ENCODE results near the gene LYSMD4. TPM values are rescaled to one million over a fixed set of nuclear protein-coding genes. Genes with fewer than 3 reads are reported as not detected.
"Not testable (repeated sequence)": the region's sequence is repeated elsewhere in the genome, so short reads cannot be mapped to it uniquely, and the experiment has no call there.

The LYSMD4 gene
- total RNA-seq: 7.9 and 24.8 TPM in 2 replicates

DNA sequence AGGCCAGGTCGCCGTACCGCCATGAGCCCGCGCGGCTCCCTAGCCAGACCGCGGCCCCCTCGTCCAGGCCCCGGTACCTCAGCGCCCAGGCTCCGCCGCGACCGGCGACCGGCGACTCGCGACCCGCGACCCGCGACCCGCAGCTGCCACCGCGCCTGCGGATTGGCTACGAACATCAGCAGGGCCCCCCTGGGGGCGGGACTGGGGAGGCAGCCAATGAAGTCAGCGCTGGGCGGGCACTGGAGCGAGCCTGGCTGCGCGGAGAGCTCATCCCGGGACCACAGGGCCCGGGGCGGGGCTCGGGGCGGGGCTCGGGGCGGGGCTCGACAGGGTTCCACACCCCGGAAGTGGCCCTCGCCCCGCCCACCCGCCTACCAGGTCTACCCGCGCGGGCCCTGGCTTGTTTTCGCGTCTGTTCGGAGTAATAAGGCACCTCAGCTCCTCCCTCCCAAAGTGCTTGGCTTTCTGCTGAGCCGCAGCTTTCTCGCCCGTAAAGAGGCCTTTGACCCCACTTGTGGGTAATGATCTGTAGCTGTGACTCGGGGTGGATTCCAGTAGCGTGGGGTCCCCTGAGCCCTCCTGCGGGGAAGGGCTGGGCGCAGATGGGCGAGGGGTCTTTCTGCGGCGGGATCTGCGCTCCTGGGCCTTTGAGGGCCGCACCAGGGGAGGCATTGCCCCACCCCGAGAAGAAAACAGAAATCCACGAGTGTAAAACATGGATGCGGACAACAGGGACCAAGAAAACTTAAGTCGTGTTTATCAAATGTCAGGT is at the start of gene LYSMD4:
TSS of gene LYSMD4 (minus strand) at position 170 of the 772 bp plus-strand sequence. CDS start 1,438 bp downstream, outside the sequence.
- H3K27me3 ChIP-seq (ENCODE audit: control insufficient read depth, insufficient read depth, low read length): no peaks in the 10 kb centered on the region
- peak within 1 kb of the TSS; percentile 87 for H3K4me3 ChIP-seq (ENCODE audit: low read depth, low read length)
- no peak for TF ChIP-seq CTCF (IDR thresholded peaks at IDR 0.05; ENCODE audit: insufficient read depth, low read length, poor library complexity, severe bottlenecking)
- DNase-seq (ENCODE audit: low read depth): peak; percentile 61
- no peaks in the 10 kb centered on the region for H3K36me3 ChIP-seq (ENCODE audit: control insufficient read depth, insufficient read depth, low read length)

DNA sequence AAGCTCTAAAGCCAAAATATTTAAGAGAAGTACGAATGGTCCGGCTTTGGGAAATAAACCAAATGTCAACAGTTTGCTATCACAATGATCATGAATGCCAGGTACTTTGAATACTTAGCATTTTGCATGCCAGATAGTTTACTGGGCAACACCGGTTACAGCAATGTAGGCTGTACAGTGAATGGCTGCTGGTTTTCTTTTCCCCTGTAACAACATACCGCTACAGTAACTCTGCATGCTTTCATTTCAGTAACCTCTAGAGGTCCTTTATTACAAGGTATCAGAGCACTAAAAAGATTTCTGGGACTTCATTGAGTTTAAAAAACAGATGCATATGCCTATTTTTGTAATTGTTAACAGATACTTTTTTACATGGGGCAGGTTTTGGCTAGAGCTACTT is 48.8 kb upstream of the LYSMD4 start:
- not testable (repeated sequence) for DNase-seq (ENCODE audit: low read depth); H3K36me3 ChIP-seq (ENCODE audit: control insufficient read depth, insufficient read depth, low read length); H3K27me3 ChIP-seq (ENCODE audit: control insufficient read depth, insufficient read depth, low read length); H3K4me3 ChIP-seq (ENCODE audit: low read depth, low read length)

DNA sequence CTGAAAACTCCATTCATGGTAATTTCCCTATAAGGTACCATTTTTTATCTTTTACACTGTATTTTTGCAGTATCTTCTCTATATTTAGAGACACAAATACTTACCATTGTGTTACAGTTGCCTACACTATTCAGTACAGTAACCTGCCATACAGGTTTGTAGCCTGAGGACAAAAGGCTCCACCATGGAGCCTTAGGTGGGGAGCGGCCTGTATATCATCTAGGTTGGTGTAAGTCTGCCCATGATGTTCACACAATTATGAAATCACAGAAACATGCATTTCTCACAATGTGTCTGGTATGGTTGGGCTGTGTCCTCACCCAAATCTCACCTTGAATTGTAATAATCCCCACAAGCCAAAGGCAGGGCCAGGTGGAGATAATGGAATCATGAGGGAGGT is 43.9 kb upstream of the LYSMD4 start:
- no peak for DNase-seq (ENCODE audit: low read depth)
- TF ChIP-seq CTCF (IDR thresholded peaks at IDR 0.05; ENCODE audit: insufficient read depth, low read length, poor library complexity, severe bottlenecking): no peak
- H3K36me3 ChIP-seq (ENCODE audit: control insufficient read depth, insufficient read depth, low read length): no peaks in the 10 kb centered on the region
- no peaks in the 10 kb centered on the region for H3K27me3 ChIP-seq (ENCODE audit: control insufficient read depth, insufficient read depth, low read length)
- H3K4me3 ChIP-seq (ENCODE audit: low read depth, low read length): no peak overlapping the region

DNA sequence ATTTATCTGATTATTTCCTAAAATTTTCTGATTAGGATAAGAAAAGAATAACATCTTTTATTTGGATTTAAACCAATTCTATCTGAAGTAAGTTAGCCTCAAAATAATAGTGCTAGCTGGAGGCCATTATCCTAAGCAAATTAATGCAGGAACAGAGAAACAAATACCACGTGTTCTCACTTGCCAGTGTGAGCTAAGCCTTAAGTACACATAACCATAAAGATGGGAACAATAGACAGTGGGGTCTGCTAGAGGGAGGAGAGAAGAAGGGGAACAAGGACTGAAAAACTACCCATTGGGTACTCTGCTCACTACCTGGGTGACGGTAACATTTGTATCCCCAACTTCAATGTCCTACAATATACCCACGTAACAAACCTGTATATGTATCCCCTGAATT is 31.3 kb upstream of the LYSMD4 start:
- no peak for DNase-seq (ENCODE audit: low read depth)
- Histone ChIP-seq H3K4me3 (ENCODE audit: low read depth, low read length) (no peak overlapping the region), H3K36me3 (ENCODE audit: control insufficient read depth, insufficient read depth, low read length) (no peaks in the 10 kb centered on the region), H3K27me3 (ENCODE audit: control insufficient read depth, insufficient read depth, low read length) (no peaks in the 10 kb centered on the region)
- no peak for TF ChIP-seq CTCF (IDR thresholded peaks at IDR 0.05; ENCODE audit: insufficient read depth, low read length, poor library complexity, severe bottlenecking)

GRCh38 chr15:99763827-99764226 is 30.6 kb upstream of the LYSMD4 start:
- H3K27me3 ChIP-seq (ENCODE audit: control insufficient read depth, insufficient read depth, low read length): no peaks in the 10 kb centered on the region
- no peaks in the 10 kb centered on the region for H3K36me3 ChIP-seq (ENCODE audit: control insufficient read depth, insufficient read depth, low read length)
- H3K4me3 ChIP-seq (ENCODE audit: low read depth, low read length): no peak overlapping the region
- DNase-seq (ENCODE audit: low read depth): no peak
- no peak for TF ChIP-seq CTCF (IDR thresholded peaks at IDR 0.05; ENCODE audit: insufficient read depth, low read length, poor library complexity, severe bottlenecking)

DNA sequence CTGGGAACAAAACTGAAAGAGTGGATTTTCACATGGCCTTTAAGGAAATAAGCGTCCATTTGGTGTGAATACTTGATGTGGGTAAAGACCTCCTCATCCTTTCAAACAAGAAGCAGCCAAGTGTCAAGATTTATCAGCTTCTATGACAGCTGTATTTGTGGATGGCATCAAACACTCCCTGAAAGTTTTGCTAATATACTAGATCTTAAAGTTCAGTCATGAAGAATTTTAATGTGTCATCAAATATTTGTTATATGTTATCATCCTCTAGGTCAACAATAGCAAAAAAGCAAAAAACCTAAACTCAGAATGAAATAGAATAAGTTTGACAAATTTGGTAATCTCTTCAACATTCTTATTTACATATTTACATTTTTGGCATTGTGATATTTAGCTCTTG is 29.1 kb upstream of the LYSMD4 start:
- no peak for DNase-seq (ENCODE audit: low read depth)
- Histone ChIP-seq H3K27me3 (ENCODE audit: control insufficient read depth, insufficient read depth, low read length) (no peaks in the 10 kb centered on the region), H3K4me3 (ENCODE audit: low read depth, low read length) (no peak overlapping the region), H3K36me3 (ENCODE audit: control insufficient read depth, insufficient read depth, low read length) (no peaks in the 10 kb centered on the region)
- TF ChIP-seq CTCF (IDR thresholded peaks at IDR 0.05; ENCODE audit: insufficient read depth, low read length, poor library complexity, severe bottlenecking): no peak

Measured in kidney epithelial cell (primary cell).